ENCODE results near the gene ITPK1.

DNA sequence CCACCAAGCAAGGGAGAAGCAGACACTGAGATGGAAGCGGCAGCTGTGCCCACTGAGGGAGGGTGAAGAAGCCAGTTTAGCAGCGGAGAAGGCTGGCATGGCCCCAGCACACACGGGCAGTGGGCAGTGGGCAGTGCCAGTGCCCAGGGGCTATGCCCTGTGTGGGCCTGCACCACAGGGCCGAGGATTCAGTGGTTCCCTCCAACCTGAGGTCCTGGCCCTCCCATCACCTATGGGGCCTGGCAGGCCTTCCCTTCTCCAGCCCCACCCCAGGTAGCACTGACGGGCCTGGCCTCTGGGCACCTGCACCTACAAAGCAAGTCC, 81.1 kb downstream of the ITPK1 start:
- TF ChIP-seq, protein P1, sequence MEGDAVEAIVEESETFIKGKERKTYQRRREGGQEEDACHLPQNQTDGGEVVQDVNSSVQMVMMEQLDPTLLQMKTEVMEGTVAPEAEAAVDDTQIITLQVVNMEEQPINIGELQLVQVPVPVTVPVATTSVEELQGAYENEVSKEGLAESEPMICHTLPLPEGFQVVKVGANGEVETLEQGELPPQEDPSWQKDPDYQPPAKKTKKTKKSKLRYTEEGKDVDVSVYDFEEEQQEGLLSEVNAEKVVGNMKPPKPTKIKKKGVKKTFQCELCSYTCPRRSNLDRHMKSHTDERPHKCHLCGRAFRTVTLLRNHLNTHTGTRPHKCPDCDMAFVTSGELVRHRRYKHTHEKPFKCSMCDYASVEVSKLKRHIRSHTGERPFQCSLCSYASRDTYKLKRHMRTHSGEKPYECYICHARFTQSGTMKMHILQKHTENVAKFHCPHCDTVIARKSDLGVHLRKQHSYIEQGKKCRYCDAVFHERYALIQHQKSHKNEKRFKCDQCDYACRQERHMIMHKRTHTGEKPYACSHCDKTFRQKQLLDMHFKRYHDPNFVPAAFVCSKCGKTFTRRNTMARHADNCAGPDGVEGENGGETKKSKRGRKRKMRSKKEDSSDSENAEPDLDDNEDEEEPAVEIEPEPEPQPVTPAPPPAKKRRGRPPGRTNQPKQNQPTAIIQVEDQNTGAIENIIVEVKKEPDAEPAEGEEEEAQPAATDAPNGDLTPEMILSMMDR (IDR thresholded peaks at IDR 0.05; ENCODE audit: low read length) = no peak
- TF ChIP-seq EZH2 (optimal IDR thresholded peaks at IDR 0.05; ENCODE audit: low read depth, low read length) (no peak), EZH2phosphoT487 (IDR thresholded peaks at IDR 0.05; ENCODE audit: low read length) (no peak)
